Heart right ventricle (tissue), 16 donors: ENCODE results near the gene SOD1. TPM values are rescaled to one million over a fixed set of nuclear protein-coding genes. Genes with fewer than 3 reads are reported as not detected.
A peak's percentile ranks its signal among the peaks of the same experiment; 100 is the strongest.

Experiments used
- ATAC-seq, 8 donors: fragments of 200-7000 bp; cut with Tn5 transposase; one replicate each; pipeline ENCODE4 v1.9.1; 2020; ENCODE audit warnings: mild to moderate bottlenecking in 8 of 8, moderate library complexity in 8 of 8, moderate number of reproducible peaks in 1 of 8
- DNase-seq, 2 donors: peaks; one replicate each; pipeline ENCODE4 v3.0.0-alpha.2; 2020
- H3K27ac ChIP-seq, 10 donors: fragments of 200-600 bp; sonication (generic) in 2 of 10; one replicate each; pipeline versions ENCODE4 v1.5.0 to v1.8.0; 2020 to 2022; ENCODE audit warnings: mild to moderate bottlenecking in 3 of 10
- H3K27me3 ChIP-seq, 7 donors: fragments of 200-600 bp; one replicate each; pipeline ENCODE4 v1.8.0; 2021 to 2022; ENCODE audit warnings: mild to moderate bottlenecking in 2 of 7
- H3K36me3 ChIP-seq, 9 donors: fragments of 200-600 bp; sonication (generic) in 1 of 9; one replicate each; pipeline versions ENCODE4 v1.5.0 to v1.8.0; 2020 to 2022; ENCODE audit warnings: mild to moderate bottlenecking in 2 of 9
- H3K4me1 ChIP-seq, 9 donors: fragments of 200-600 bp; sonication (generic) in 1 of 9; one replicate each; pipeline versions ENCODE4 v1.5.0 to v1.8.0; 2020 to 2022; ENCODE audit warnings: mild to moderate bottlenecking in 4 of 9
- H3K4me3 ChIP-seq, 10 donors: fragments of 200-600 bp; sonication (generic) in 2 of 10; one replicate each; pipeline versions ENCODE4 v1.5.0 to v1.8.0; 2020 to 2022; ENCODE audit warnings: mild to moderate bottlenecking in 7 of 10, moderate library complexity in 2 of 10
- H3K9me3 ChIP-seq, 11 donors: fragments of 200-600 bp in 10 of 11; sonication (generic) in 2 of 11; one replicate each; pipeline versions ENCODE4 v1.5.0 to v1.8.0; 2013 to 2022; ENCODE audit warnings: mild to moderate bottlenecking in 2 of 11, control low read depth in 1 of 11, moderate library complexity in 1 of 11
- CTCF ChIP-seq, 9 donors: fragments of 200-600 bp; sonication (generic) in 2 of 9; IDR thresholded peaks; one replicate each; pipeline versions ENCODE4 v1.5.0 to v1.8.0; 2021 to 2022; ENCODE audit warnings: antibody characterized with exemption in 9 of 9, mild to moderate bottlenecking in 5 of 9, moderate library complexity in 1 of 9
- WGBS, 2 donors: extraction: QIAGEN DNeasy Blood & Tissue Kit; methylation state at CpG; one replicate each; pipeline ENCODE4 v1.1.7; 2013; ENCODE audit warnings: inconsistent platforms in 1 of 2; 5-methylcytosine and 5-hydroxymethylcytosine counted together
- intact Hi-C, 10 donors: fragments of 100-400 bp; cut with DNase I; formaldehyde crosslinking; loops; one replicate each; pipeline versions ENCODE4 v1.11.1 to v1.14.2; 2022
- polyA plus RNA-seq, 2 donors: library from polyadenylated mRNA; stranded (reverse); fragments of 200-250 nt; gene quantifications; one replicate each; pipeline ENCODE4 v1.2.3, GENCODE V29; 2013
- total RNA-seq, 10 donors: library from RNA; stranded (reverse); fragmentation: NEBNext Ultra II Directional in 3 of 10; extraction: Animal tissue kit (Norgen Biotek cat#: 25700) in 3 of 10; gene quantifications; one replicate each; pipeline versions ENCODE4 v1.2.1 to v1.2.4, GENCODE V29; 2021 to 2023
- donor health status: Arrhythmogenic right ventricular cardiomyopathy.
- donor health status: ischemic (EF 13 %, LVEDD 7.1; RV severe dilation, severe dysfunction).
- donor health status: healthy with polysubstance abuse.
- donor health status: DM: no; HTN: yes; CAD: no.
- donor health status: DM: no; HTN: no; CAD: no.
- donor health status: ischemic (EF 25% LVEDD 6.9; RV normal size, moderate dysfunction).
- donor health status: ischemic (EF 25% LVEDD 5.7; RV mildly dilated, moderate dysfunction).
- donor health status: healthy.
- donor health status: DM: yes; HTN: yes; CAD: no.
- donor health status: Ischemic cardiomyopathy.
- donor health status: ischemic (EF 35%, LVEDD 5.7; RV mildly dilated, moderate dysfunction).
- donor health status: nonischemic (EF 11% LVEDD 7.7; RV severe dilation, severe dysfunction).
- donor health status: DM: yes; HTN: yes; CAD: no.
- donor health status: PGD.
- donor health status: ischemic (EF 29% LVEDD 5.4; RV normal size, mild dysfunction).
- donor health status: nonischemic (EF 23%, LVEDD 6.1; RV moderate dilation, normal function).

SOD1 gene
- total and polyA plus RNA-seq, 12 donors, result 358 to 456 (median 420) TPM

DNA sequence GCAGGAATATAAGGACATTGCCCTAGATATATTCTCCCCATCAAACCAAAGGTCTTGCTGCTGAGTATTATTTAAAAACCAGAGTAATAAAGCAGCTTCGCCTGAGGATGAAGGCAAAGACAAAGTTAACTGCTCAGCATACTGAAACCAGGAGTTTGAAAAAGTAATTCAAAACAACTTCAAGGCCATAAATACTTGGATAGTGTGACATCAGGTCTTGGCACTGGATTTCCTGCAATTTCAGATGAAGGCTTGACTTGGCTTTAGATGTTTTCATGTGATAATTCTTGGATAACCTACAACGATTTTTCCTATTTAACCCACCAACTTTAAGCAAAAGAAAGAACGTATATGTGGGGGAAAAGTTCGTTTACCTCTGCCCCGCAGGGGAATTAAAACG is 10.6 kb downstream of the SOD1 start:
- peaks cover 0 to 23% (median 6%) of the 10 kb centered on the region in 9 donors for H3K4me1 ChIP-seq
- no peak for TF ChIP-seq CTCF (IDR thresholded peaks at IDR 0.05)
- H3K9me3 ChIP-seq, result no peaks in the 10 kb centered on the region
- 76 to 85% methylated on average over 6 of the region's 6 CpGs for WGBS, 2 donors
- DNase-seq (no peak), ATAC-seq (no peak)
- H3K27me3 ChIP-seq, result no peaks in the 10 kb centered on the region
- intact Hi-C loops, result no loop called here
- H3K36me3 ChIP-seq, result peaks cover 0 to 76% (median 38%) of the 10 kb centered on the region in 9 donors
- H3K27ac ChIP-seq, result no peak overlapping the region
- no peak overlapping the region for H3K4me3 ChIP-seq

DNA sequence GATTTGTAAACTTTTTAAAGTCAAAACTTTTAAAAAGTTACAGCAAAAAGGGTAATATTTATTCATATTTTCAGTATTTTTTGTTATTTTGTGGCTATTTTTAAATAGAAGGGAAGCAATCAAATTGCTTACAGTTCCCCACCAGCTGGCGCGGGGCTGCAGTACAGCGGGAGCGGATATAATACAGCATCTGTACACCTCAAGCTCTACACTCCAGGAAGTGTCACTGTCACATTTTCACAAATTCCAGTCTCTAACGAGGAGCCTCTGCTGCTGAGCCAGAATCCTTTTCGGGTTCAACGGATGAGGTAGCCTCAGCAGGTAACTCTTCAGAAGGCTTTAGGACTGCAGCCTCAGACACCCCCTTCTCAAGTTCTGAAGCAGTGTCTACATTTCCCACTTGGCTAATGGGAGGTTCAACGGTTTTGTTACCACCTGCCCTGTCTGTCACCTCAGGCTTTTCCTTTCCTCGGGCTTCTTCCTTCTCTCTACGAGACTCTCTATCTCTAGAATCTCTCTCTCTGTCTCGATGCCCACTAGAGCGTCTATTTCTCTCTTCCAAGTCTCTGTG is 11.7 kb downstream of the SOD1 start:
- ATAC-seq, result peak in 1 of 8 donors; percentile 43
- Histone ChIP-seq H3K27ac (no peak overlapping the region), H3K4me3 (no peak overlapping the region), H3K36me3 (peaks cover 0 to 67% (median 34%) of the 10 kb centered on the region in 9 donors), H3K4me1 (peaks cover 0 to 15% (median 0%) of the 10 kb centered on the region in 9 donors), H3K9me3 (no peaks in the 10 kb centered on the region), H3K27me3 (no peaks in the 10 kb centered on the region)
- no peak for TF ChIP-seq CTCF (IDR thresholded peaks at IDR 0.05)
- intact Hi-C loops, result no loop called here
- no peak for DNase-seq
- WGBS, 2 donors, result 86 to 87% methylated on average over 12 of the region's 12 CpGs

GRCh38 chr21:31671931-31672330 is 12.4 kb downstream of the SOD1 start:
- H3K9me3 ChIP-seq, result no peaks in the 10 kb centered on the region
- peaks cover 0 to 60% (median 31%) of the 10 kb centered on the region in 9 donors for H3K36me3 ChIP-seq
- DNase-seq, result no peak
- no peak overlapping the region for H3K4me3 ChIP-seq
- ATAC-seq, result peak in 5 of 8 donors; percentile 20 to 52 (median 31)
- no peak overlapping the region for H3K27ac ChIP-seq
- TF ChIP-seq CTCF (IDR thresholded peaks at IDR 0.05), result no peak
- 94 to 96% methylated on average over 17 of the region's 17 CpGs for WGBS, 2 donors
- intact Hi-C loops, result no loop called here
- no peaks in the 10 kb centered on the region for H3K27me3 ChIP-seq
- H3K4me1 ChIP-seq, result peaks cover 0 to 8% (median 0%) of the 10 kb centered on the region in 9 donors

- no peak for DNase-seq
- intact Hi-C loops, result no loop called here
- 92 to 94% methylated on average over 3 of the region's 3 CpGs for WGBS, 2 donors
- Histone ChIP-seq H3K9me3 (no peaks in the 10 kb centered on the region), H3K4me1 (no peaks in the 10 kb centered on the region), H3K36me3 (peaks cover 0 to 46% (median 22%) of the 10 kb centered on the region in 9 donors), H3K27ac (no peak overlapping the region), H3K4me3 (no peak overlapping the region), H3K27me3 (no peaks in the 10 kb centered on the region)
- no peak for ATAC-seq
- TF ChIP-seq CTCF (IDR thresholded peaks at IDR 0.05), result no peak
These were observed 13.9 kb downstream of the SOD1 start for GRCh38 chr21:31673321-31673912.
